Karpas-422 (cell line): ENCODE data around the gene ZNF536. TPM values are rescaled to one million over a fixed set of nuclear protein-coding genes. Genes with fewer than 3 reads are reported as not detected.

ENCODE experiments used
- DNase-seq: peaks from one replicate; pipeline ENCODE4 v3.0.0-alpha.2; 2015
- H2AFZ ChIP-seq: fragments of 200-600 bp; sonication (generic); 2 replicates; pipeline ENCODE4 v1.6.1; 2014; ENCODE audit warnings: antibody characterized with exemption, low read length, mixed read lengths
- H3K27ac ChIP-seq: fragments of 200-600 bp; sonication (generic); 2 replicates; pipeline ENCODE4 v1.5.1; 2014; ENCODE audit warnings: mild to moderate bottlenecking, low read length, moderate library complexity
- H3K27me3 ChIP-seq: fragments of 200-600 bp; sonication (generic); 2 replicates; pipeline ENCODE4 v1.6.1; 2014; ENCODE audit warnings: low read length, mixed read lengths
- H3K36me3 ChIP-seq: fragments of 200-600 bp; sonication (generic); 2 replicates; pipeline ENCODE4 v1.6.1; 2014; ENCODE audit warnings: low read length, mixed read lengths; ENCODE audit not compliant: insufficient read depth
- H3K4me1 ChIP-seq: fragments of 200-600 bp; sonication (generic); 2 replicates; pipeline ENCODE4 v1.6.1; 2014; ENCODE audit warnings: mild to moderate bottlenecking, low read length, mixed read lengths
- H3K4me2 ChIP-seq: fragments of 200-600 bp; sonication (generic); 2 replicates; pipeline ENCODE4 v1.6.1; 2014; ENCODE audit warnings: low read length, low read depth, mild to moderate bottlenecking; ENCODE audit not compliant: poor library complexity, severe bottlenecking
- H3K4me3 ChIP-seq: fragments of 200-600 bp; sonication (generic); 2 replicates; pipeline ENCODE4 v1.5.1; 2014; ENCODE audit warnings: mild to moderate bottlenecking, antibody characterized with exemption, low read length, mixed read lengths
- H3K79me2 ChIP-seq: fragments of 200-600 bp; sonication (generic); 2 replicates; pipeline ENCODE4 v1.6.1; 2014; ENCODE audit warnings: mild to moderate bottlenecking, low read length, mixed read lengths
- H3K9ac ChIP-seq: fragments of 200-600 bp; sonication (generic); 2 replicates; pipeline ENCODE4 v1.6.0; 2014; ENCODE audit warnings: low read length
- H3K9me2 ChIP-seq: fragments of 200-600 bp; sonication (generic), shearing (Covaris generic); replicated peaks from 2 replicates; pipeline ENCODE4 v1.6.0; 2014; ENCODE audit warnings: mild to moderate bottlenecking, low read length, moderate library complexity; ENCODE audit not compliant: insufficient read depth
- H3K9me3 ChIP-seq: fragments of 300-700, 200-600 bp; sonication (generic); 2 replicates; pipeline ENCODE4 v1.6.1; 2014; ENCODE audit warnings: low read length, mixed read lengths
- H4K20me1 ChIP-seq: fragments of 200-600 bp; sonication (generic); 2 replicates; pipeline ENCODE4 v1.6.1; 2014; ENCODE audit warnings: mild to moderate bottlenecking, antibody characterized with exemption, low read length, low read depth; ENCODE audit not compliant: insufficient read depth
- total RNA-seq: library from RNA; depleted of rRNA; stranded (reverse); fragments of >200 nt; shearing (Covaris generic); gene quantifications from 2 replicates; pipeline ENCODE4 v1.2.3, GENCODE V29; 2014; ENCODE audit warnings: low replicate concordance

Gene ZNF536
- total RNA-seq, 1 experiment from 2014 or later, result 7.0 TPM

- Histone ChIP-seq H2AFZ (no peak overlapping the region), H3K36me3 (no peaks in the 10 kb centered on the region), H3K4me1 (peaks cover 16% of the 10 kb centered on the region), H3K9me2 (no peaks in the 10 kb centered on the region), H4K20me1 (no peaks in the 10 kb centered on the region), H3K9ac (no peak overlapping the region), H3K4me3 (no peak overlapping the region), H3K79me2 (no peaks in the 10 kb centered on the region), H3K27me3 (no peaks in the 10 kb centered on the region; the same call in 1 of the 2 replicates), H3K9me3 (no peaks in the 10 kb centered on the region), H3K4me2 (no peak overlapping the region), H3K27ac (no peak overlapping the region)
- DNase-seq, result no peak
Measured at GRCh38 chr19:30541575-30541974, 169.4 kb downstream of the ZNF536 start.

GRCh38 chr19:30543243-30543945 lies 171.2 kb downstream of the ZNF536 start:
- no peak overlapping the region for H3K9ac ChIP-seq
- H2AFZ ChIP-seq, result no peak overlapping the region
- DNase-seq, result no peak
- no peaks in the 10 kb centered on the region; the same call in 1 of the 2 replicates for H3K27me3 ChIP-seq
- no peak overlapping the region for H3K27ac ChIP-seq
- H3K9me3 ChIP-seq, result no peaks in the 10 kb centered on the region
- no peak overlapping the region for H3K4me2 ChIP-seq
- no peak overlapping the region for H3K4me3 ChIP-seq
- H3K79me2 ChIP-seq, result no peaks in the 10 kb centered on the region
- no peaks in the 10 kb centered on the region for H3K9me2 ChIP-seq
- H4K20me1 ChIP-seq, result no peaks in the 10 kb centered on the region
- H3K4me1 ChIP-seq, result peaks cover 13% of the 10 kb centered on the region
- no peaks in the 10 kb centered on the region for H3K36me3 ChIP-seq

GRCh38 chr19:30545752-30546151 lies 173.6 kb downstream of the ZNF536 start:
- H3K9me2 ChIP-seq, result no peaks in the 10 kb centered on the region

GRCh38 chr19:30546332-30546731 lies 174.1 kb downstream of the ZNF536 start:
- Histone ChIP-seq H3K4me2 (no peak overlapping the region), H3K4me1 (peaks cover 3% of the 10 kb centered on the region), H3K27me3 (no peaks in the 10 kb centered on the region), H3K27ac (no peak overlapping the region), H4K20me1 (no peaks in the 10 kb centered on the region), H3K79me2 (no peaks in the 10 kb centered on the region), H3K4me3 (no peak overlapping the region), H3K9me2 (no peaks in the 10 kb centered on the region), H3K36me3 (no peaks in the 10 kb centered on the region), H3K9me3 (no peaks in the 10 kb centered on the region), H3K9ac (no peak overlapping the region), H2AFZ (no peak overlapping the region)
- no peak for DNase-seq

More at GRCh38 chr19:30545752-30546151, 173.6 kb downstream of the ZNF536 start:
- H3K79me2 ChIP-seq, result no peaks in the 10 kb centered on the region
- no peak for DNase-seq
- no peak overlapping the region for H3K27ac ChIP-seq
- H3K27me3 ChIP-seq, result no peaks in the 10 kb centered on the region
- peaks cover 8% of the 10 kb centered on the region for H3K4me1 ChIP-seq
- no peaks in the 10 kb centered on the region for H3K9me3 ChIP-seq
- no peaks in the 10 kb centered on the region for H4K20me1 ChIP-seq
- no peaks in the 10 kb centered on the region for H3K36me3 ChIP-seq
- H2AFZ ChIP-seq, result no peak overlapping the region
- no peak overlapping the region for H3K9ac ChIP-seq
- H3K4me3 ChIP-seq, result no peak overlapping the region
- H3K4me2 ChIP-seq, result no peak overlapping the region

- Histone ChIP-seq H3K27ac (no peak overlapping the region), H3K9me2 (no peaks in the 10 kb centered on the region), H3K4me2 (no peak overlapping the region), H2AFZ (no peak overlapping the region), H3K36me3 (no peaks in the 10 kb centered on the region), H3K4me3 (no peak overlapping the region), H4K20me1 (no peaks in the 10 kb centered on the region), H3K4me1 (no peaks in the 10 kb centered on the region), H3K9me3 (no peaks in the 10 kb centered on the region), H3K9ac (no peak overlapping the region), H3K79me2 (no peaks in the 10 kb centered on the region), H3K27me3 (no peaks in the 10 kb centered on the region)
- no peak for DNase-seq
Measured at GRCh38 chr19:30547246-30547645, 175.1 kb downstream of the ZNF536 start.

GRCh38 chr19:30549151-30549550 lies 177.0 kb downstream of the ZNF536 start:
- Histone ChIP-seq H3K9me3 (no peaks in the 10 kb centered on the region), H2AFZ (no peak overlapping the region), H3K4me3 (no peak overlapping the region), H3K36me3 (no peaks in the 10 kb centered on the region), H4K20me1 (no peaks in the 10 kb centered on the region), H3K9me2 (no peaks in the 10 kb centered on the region), H3K4me1 (no peaks in the 10 kb centered on the region), H3K9ac (no peak overlapping the region), H3K27ac (no peak overlapping the region), H3K4me2 (no peak overlapping the region), H3K79me2 (no peaks in the 10 kb centered on the region), H3K27me3 (no peaks in the 10 kb centered on the region)
- no peak for DNase-seq

GRCh38 chr19:30551271-30551670 lies 179.1 kb downstream of the ZNF536 start:
- Histone ChIP-seq H3K9ac (no peak overlapping the region), H3K79me2 (no peaks in the 10 kb centered on the region), H3K27ac (no peak overlapping the region), H3K36me3 (no peaks in the 10 kb centered on the region), H3K27me3 (no peaks in the 10 kb centered on the region), H3K9me3 (no peaks in the 10 kb centered on the region), H3K4me1 (peaks cover 4% of the 10 kb centered on the region; the same call in 1 of the 2 replicates), H4K20me1 (peaks cover under 1% of the 10 kb centered on the region; the same call in 1 of the 2 replicates), H2AFZ (no peak overlapping the region), H3K9me2 (no peaks in the 10 kb centered on the region), H3K4me2 (no peak overlapping the region), H3K4me3 (no peak overlapping the region)
- DNase-seq, result no peak

- Histone ChIP-seq H3K36me3 (no peaks in the 10 kb centered on the region), H3K27ac (no peak overlapping the region), H3K4me1 (peaks cover 4% of the 10 kb centered on the region; the same call in 1 of the 2 replicates)
Measured at GRCh38 chr19:30552593-30552992, 180.4 kb downstream of the ZNF536 start.

More at GRCh38 chr19:30552593-30552992, 180.4 kb downstream of the ZNF536 start:
- DNase-seq, result no peak
- Histone ChIP-seq H2AFZ (no peak overlapping the region), H3K9ac (no peak overlapping the region), H3K9me2 (no peaks in the 10 kb centered on the region), H3K79me2 (no peaks in the 10 kb centered on the region), H4K20me1 (peaks cover 5% of the 10 kb centered on the region; the same call in 1 of the 2 replicates), H3K4me2 (no peak overlapping the region), H3K27me3 (no peaks in the 10 kb centered on the region), H3K4me3 (no peak overlapping the region), H3K9me3 (no peaks in the 10 kb centered on the region)
